GM23338 (cell line): ENCODE measurements around the gene LY86. TPM values are rescaled to one million over a fixed set of nuclear protein-coding genes. Genes with fewer than 3 reads are reported as not detected.

Experiments used
- ATAC-seq: fragments of 200-7000 bp; cut with Tn5 transposase; 3 replicates; pipeline ENCODE4 v1.9.1; 2020
- DNase-seq: peaks from one replicate; pipeline ENCODE4 v3.0.0-alpha.2; 2015; ENCODE audit warnings: low spot score
- H2AFZ ChIP-seq: fragments of 200-600 bp; sonication (generic); 2 replicates; pipeline ENCODE4 v1.8.0; 2016; ENCODE audit warnings: antibody characterized with exemption, mild to moderate bottlenecking, moderate library complexity
- H3F3A ChIP-seq: fragments of 200-600 bp; sonication (generic); replicated peaks from 2 replicates; pipeline ENCODE4 v1.8.0; 2017; ENCODE audit warnings: antibody characterized with exemption, mixed run types, low read depth
- H3K27ac ChIP-seq: fragments of 200-600 bp; sonication (generic); 2 replicates; pipeline ENCODE4 v1.6.1; 2016; ENCODE audit warnings: low read depth
- H3K27me3 ChIP-seq: fragments of 200-600 bp; sonication (generic); 2 replicates; pipeline ENCODE4 v1.8.0; 2016; ENCODE audit warnings: mild to moderate bottlenecking, mixed run types, moderate library complexity; ENCODE audit not compliant: insufficient read depth
- H3K36me3 ChIP-seq: fragments of 200-600 bp; sonication (generic); 2 replicates; pipeline ENCODE4 v1.8.0; 2016; ENCODE audit warnings: mild to moderate bottlenecking; ENCODE audit not compliant: insufficient read depth
- H3K4me1 ChIP-seq: fragments of 200-600 bp; sonication (generic); 2 replicates; pipeline ENCODE4 v1.8.0; 2016; ENCODE audit warnings: mild to moderate bottlenecking, moderate library complexity; ENCODE audit not compliant: insufficient read depth
- H3K4me2 ChIP-seq: fragments of 200-600 bp; sonication (generic); 2 replicates; pipeline ENCODE4 v1.7.1; 2017; ENCODE audit warnings: mixed run types
- H3K4me3 ChIP-seq: fragments of 200-600 bp; sonication (generic); 2 replicates; pipeline ENCODE4 v1.6.1; 2016; ENCODE audit warnings: mixed run types
- H3K79me2 ChIP-seq: fragments of 200-600 bp; sonication (generic); replicated peaks from 2 replicates; pipeline ENCODE4 v1.8.0; 2017; ENCODE audit warnings: mild to moderate bottlenecking; ENCODE audit not compliant: insufficient read depth
- H3K9me2 ChIP-seq: fragments of 200-600 bp; sonication (generic); 2 replicates; pipeline ENCODE4 v1.8.0; 2017; ENCODE audit not compliant: insufficient read depth
- H4K20me1 ChIP-seq: fragments of 200-600 bp; sonication (generic); replicated peaks from 2 replicates; pipeline ENCODE4 v1.8.0; 2017; ENCODE audit warnings: mild to moderate bottlenecking; ENCODE audit not compliant: insufficient read depth
- H3K27ac Mint-ChIP-seq: 2 replicates; pipeline ENCODE4 v1.8.0; 2020; ENCODE audit warnings: inconsistent platforms, mild to moderate bottlenecking, moderate library complexity, mixed read lengths
- H3K27me3 Mint-ChIP-seq: 3 replicates; pipeline ENCODE4 v1.8.0; 2022; ENCODE audit warnings: low read depth, mild to moderate bottlenecking, moderate library complexity, mixed read lengths, inconsistent platforms; ENCODE audit not compliant: insufficient read depth, poor library complexity
- H3K36me3 Mint-ChIP-seq: 3 replicates; pipeline ENCODE4 v1.8.0; 2021; ENCODE audit warnings: low read depth, mild to moderate bottlenecking, inconsistent platforms, moderate library complexity, mixed read lengths
- H3K4me1 Mint-ChIP-seq: 3 replicates; pipeline ENCODE4 v1.8.0; 2020; ENCODE audit warnings: mild to moderate bottlenecking, inconsistent platforms, mixed read lengths
- H3K4me3 Mint-ChIP-seq: 3 replicates; pipeline ENCODE4 v1.8.0; 2021; ENCODE audit warnings: moderate library complexity, mild to moderate bottlenecking, inconsistent platforms, mixed read lengths
- H3K9me3 Mint-ChIP-seq: 3 replicates; pipeline ENCODE4 v1.8.0; 2020; ENCODE audit warnings: moderate library complexity, mild to moderate bottlenecking, inconsistent platforms, mixed read lengths
- CREB1 ChIP-seq: fragments of 250-450 bp; sonication (Bioruptor Pico); IDR thresholded peaks from 2 replicates; pipeline ENCODE4 v1.5.0; 2020; ENCODE audit warnings: low read depth, mild to moderate bottlenecking, moderate library complexity
- EZH2 ChIP-seq: fragments of 200-600 bp; sonication (generic); IDR thresholded peaks from one replicate; pipeline ENCODE4 v1.8.0; 2017; ENCODE audit warnings: antibody characterized with exemption, mild to moderate bottlenecking, low read depth; ENCODE audit not compliant: unreplicated experiment
- EZH2phosphoT487 ChIP-seq: fragments of 200-600 bp; sonication (generic); IDR thresholded peaks from one replicate; pipeline ENCODE4 v1.8.1; 2018; ENCODE audit warnings: antibody characterized with exemption; ENCODE audit not compliant: unreplicated experiment
- JUNB ChIP-seq: IDR thresholded peaks from one replicate; pipeline ENCODE4 v1.6.1; 2016; ENCODE audit warnings: antibody characterized with exemption; ENCODE audit not compliant: unreplicated experiment
- NANOG ChIP-seq: IDR thresholded peaks from 2 replicates; pipeline ENCODE4 v1.6.1; 2016; ENCODE audit warnings: antibody characterized with exemption, borderline replicate concordance
- POLR2AphosphoS5 ChIP-seq: IDR thresholded peaks from 2 replicates; pipeline ENCODE4 v1.6.1; 2016; ENCODE audit warnings: antibody characterized with exemption, low read depth
- STAT1 ChIP-seq: IDR thresholded peaks from one replicate; pipeline ENCODE4 v1.6.1; 2016; ENCODE audit warnings: antibody characterized with exemption; ENCODE audit not compliant: unreplicated experiment
- ZNF114 ChIP-seq: fragments of 250-450 bp; sonication (Bioruptor Pico); IDR thresholded peaks from 2 replicates; pipeline ENCODE4 v1.5.0; 2020; ENCODE audit warnings: mild to moderate bottlenecking, moderate library complexity
- ZNF331 ChIP-seq: fragments of 250-450 bp; sonication (Bioruptor Pico); IDR thresholded peaks from 2 replicates; pipeline ENCODE4 v1.5.0; 2020; ENCODE audit warnings: low read depth, mild to moderate bottlenecking, moderate library complexity
- polyA plus RNA-seq: library from polyadenylated mRNA; unstranded; fragments of >200 nt; fragmentation: Nextera tagmentation; extraction: Ambion mirVana; gene quantifications from 2 replicates; pipeline ENCODE4 v1.2.1, GENCODE V29; 2016
- total RNA-seq: library from RNA; depleted of rRNA; stranded (reverse); fragments of >200 nt; shearing (Covaris generic); gene quantifications from 2 replicates; pipeline ENCODE4 v1.2.3, GENCODE V29; 2014
- TF ChIP-seq, protein P1 (sequence below): IDR thresholded peaks from one replicate; pipeline ENCODE4 v1.6.1; 2018; ENCODE audit warnings: antibody characterized with exemption; ENCODE audit not compliant: unreplicated experiment
- TF ChIP-seq, protein P2 (sequence below): IDR thresholded peaks from 2 replicates; pipeline ENCODE4 v1.6.1; 2016; ENCODE audit warnings: antibody characterized with exemption
- TF ChIP-seq, protein P3 (sequence below): fragments of 250-450 bp; sonication (Bioruptor Pico); IDR thresholded peaks from 2 replicates; pipeline ENCODE4 v1.5.0; 2020; ENCODE audit warnings: mild to moderate bottlenecking, moderate library complexity
- TF ChIP-seq, protein P4 (sequence below), 2 experiments: fragments of 200-600 bp in 1 of 2; sonication (generic) in 1 of 2; conservative IDR thresholded peaks; 2 replicates each; pipeline versions ENCODE4 v1.5.1 to v1.6.1; 2016 to 2017; ENCODE audit warnings: antibody characterized with exemption in 2 of 2, low read depth in 2 of 2, mild to moderate bottlenecking in 2 of 2, moderate library complexity in 1 of 2

The LY86 gene
- total and polyA plus RNA-seq, 2 experiments from 2014 or later = 0.29 TPM; not detected in 1

DNA sequence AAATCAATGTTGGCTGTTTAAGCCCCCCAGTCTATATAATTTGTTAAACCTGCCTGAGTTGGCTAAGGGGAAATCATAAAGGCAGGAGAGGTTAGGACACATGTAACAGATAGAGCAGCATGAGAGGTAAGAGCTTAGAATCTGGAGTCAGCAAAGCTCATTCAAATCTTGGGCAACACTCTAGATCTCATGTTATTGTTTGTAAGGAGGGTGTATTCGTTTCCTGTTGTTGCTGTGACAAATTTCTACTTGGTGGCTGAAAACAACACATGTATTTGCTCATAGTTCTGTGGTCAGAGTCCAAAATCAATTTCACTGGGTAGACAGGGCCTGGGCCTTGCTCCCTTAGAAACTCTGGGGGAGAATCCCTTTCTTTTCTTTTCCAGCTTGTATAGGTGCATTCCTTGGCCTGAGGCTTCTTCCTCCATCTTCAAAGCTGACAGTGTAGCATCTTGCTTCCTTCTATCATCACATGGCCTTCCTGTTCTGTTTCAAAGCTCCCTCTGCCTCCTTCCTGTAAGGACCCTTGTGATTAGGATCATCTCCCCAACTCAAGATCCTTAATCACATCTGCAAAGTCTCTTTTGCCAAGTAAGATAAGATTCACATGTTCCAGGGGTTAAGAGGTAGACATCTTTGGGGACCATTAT is 4.4 kb downstream of the LY86 start:
- no peak overlapping the region for H3K27ac Mint-ChIP-seq
- peaks cover 7% of the 10 kb centered on the region for H3K4me1 Mint-ChIP-seq
- no peaks in the 10 kb centered on the region for H3K4me1 ChIP-seq

More for the DNA sequence above, 4.4 kb downstream of the LY86 start:
- Histone ChIP-seq H3F3A (no peaks in the 10 kb centered on the region), H3K27ac (no peak overlapping the region), H3K79me2 (no peaks in the 10 kb centered on the region), H4K20me1 (no peaks in the 10 kb centered on the region), H3K4me3 (no peak overlapping the region), H3K27me3 (no peaks in the 10 kb centered on the region), H3K9me2 (peaks cover 7% of the 10 kb centered on the region; the same call in 1 of the 2 replicates), H3K36me3 (no peaks in the 10 kb centered on the region), H3K4me2 (no peak overlapping the region), H2AFZ (no peak overlapping the region)
- Mint-ChIP-seq H3K9me3 (no peaks in the 10 kb centered on the region), H3K27me3 (peaks cover 2% of the 10 kb centered on the region), H3K36me3 (no peaks in the 10 kb centered on the region), H3K4me3 (no peak overlapping the region)
- TF ChIP-seq, protein P1, sequence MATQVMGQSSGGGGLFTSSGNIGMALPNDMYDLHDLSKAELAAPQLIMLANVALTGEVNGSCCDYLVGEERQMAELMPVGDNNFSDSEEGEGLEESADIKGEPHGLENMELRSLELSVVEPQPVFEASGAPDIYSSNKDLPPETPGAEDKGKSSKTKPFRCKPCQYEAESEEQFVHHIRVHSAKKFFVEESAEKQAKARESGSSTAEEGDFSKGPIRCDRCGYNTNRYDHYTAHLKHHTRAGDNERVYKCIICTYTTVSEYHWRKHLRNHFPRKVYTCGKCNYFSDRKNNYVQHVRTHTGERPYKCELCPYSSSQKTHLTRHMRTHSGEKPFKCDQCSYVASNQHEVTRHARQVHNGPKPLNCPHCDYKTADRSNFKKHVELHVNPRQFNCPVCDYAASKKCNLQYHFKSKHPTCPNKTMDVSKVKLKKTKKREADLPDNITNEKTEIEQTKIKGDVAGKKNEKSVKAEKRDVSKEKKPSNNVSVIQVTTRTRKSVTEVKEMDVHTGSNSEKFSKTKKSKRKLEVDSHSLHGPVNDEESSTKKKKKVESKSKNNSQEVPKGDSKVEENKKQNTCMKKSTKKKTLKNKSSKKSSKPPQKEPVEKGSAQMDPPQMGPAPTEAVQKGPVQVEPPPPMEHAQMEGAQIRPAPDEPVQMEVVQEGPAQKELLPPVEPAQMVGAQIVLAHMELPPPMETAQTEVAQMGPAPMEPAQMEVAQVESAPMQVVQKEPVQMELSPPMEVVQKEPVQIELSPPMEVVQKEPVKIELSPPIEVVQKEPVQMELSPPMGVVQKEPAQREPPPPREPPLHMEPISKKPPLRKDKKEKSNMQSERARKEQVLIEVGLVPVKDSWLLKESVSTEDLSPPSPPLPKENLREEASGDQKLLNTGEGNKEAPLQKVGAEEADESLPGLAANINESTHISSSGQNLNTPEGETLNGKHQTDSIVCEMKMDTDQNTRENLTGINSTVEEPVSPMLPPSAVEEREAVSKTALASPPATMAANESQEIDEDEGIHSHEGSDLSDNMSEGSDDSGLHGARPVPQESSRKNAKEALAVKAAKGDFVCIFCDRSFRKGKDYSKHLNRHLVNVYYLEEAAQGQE = no peak
- no peak for TF ChIP-seq ZNF114 (CRISPR knock-in tag)
- no peak for TF ChIP-seq CREB1 (CRISPR knock-in tag)
- TF ChIP-seq POLR2AphosphoS5 = no peak
- TF ChIP-seq JUNB = no peak
- no peak for TF ChIP-seq NANOG
- TF ChIP-seq EZH2 = no peak
- TF ChIP-seq, protein P2, sequence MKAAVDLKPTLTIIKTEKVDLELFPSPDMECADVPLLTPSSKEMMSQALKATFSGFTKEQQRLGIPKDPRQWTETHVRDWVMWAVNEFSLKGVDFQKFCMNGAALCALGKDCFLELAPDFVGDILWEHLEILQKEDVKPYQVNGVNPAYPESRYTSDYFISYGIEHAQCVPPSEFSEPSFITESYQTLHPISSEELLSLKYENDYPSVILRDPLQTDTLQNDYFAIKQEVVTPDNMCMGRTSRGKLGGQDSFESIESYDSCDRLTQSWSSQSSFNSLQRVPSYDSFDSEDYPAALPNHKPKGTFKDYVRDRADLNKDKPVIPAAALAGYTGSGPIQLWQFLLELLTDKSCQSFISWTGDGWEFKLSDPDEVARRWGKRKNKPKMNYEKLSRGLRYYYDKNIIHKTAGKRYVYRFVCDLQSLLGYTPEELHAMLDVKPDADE = no peak
- TF ChIP-seq STAT1 = no peak
- TF ChIP-seq, protein P3, sequence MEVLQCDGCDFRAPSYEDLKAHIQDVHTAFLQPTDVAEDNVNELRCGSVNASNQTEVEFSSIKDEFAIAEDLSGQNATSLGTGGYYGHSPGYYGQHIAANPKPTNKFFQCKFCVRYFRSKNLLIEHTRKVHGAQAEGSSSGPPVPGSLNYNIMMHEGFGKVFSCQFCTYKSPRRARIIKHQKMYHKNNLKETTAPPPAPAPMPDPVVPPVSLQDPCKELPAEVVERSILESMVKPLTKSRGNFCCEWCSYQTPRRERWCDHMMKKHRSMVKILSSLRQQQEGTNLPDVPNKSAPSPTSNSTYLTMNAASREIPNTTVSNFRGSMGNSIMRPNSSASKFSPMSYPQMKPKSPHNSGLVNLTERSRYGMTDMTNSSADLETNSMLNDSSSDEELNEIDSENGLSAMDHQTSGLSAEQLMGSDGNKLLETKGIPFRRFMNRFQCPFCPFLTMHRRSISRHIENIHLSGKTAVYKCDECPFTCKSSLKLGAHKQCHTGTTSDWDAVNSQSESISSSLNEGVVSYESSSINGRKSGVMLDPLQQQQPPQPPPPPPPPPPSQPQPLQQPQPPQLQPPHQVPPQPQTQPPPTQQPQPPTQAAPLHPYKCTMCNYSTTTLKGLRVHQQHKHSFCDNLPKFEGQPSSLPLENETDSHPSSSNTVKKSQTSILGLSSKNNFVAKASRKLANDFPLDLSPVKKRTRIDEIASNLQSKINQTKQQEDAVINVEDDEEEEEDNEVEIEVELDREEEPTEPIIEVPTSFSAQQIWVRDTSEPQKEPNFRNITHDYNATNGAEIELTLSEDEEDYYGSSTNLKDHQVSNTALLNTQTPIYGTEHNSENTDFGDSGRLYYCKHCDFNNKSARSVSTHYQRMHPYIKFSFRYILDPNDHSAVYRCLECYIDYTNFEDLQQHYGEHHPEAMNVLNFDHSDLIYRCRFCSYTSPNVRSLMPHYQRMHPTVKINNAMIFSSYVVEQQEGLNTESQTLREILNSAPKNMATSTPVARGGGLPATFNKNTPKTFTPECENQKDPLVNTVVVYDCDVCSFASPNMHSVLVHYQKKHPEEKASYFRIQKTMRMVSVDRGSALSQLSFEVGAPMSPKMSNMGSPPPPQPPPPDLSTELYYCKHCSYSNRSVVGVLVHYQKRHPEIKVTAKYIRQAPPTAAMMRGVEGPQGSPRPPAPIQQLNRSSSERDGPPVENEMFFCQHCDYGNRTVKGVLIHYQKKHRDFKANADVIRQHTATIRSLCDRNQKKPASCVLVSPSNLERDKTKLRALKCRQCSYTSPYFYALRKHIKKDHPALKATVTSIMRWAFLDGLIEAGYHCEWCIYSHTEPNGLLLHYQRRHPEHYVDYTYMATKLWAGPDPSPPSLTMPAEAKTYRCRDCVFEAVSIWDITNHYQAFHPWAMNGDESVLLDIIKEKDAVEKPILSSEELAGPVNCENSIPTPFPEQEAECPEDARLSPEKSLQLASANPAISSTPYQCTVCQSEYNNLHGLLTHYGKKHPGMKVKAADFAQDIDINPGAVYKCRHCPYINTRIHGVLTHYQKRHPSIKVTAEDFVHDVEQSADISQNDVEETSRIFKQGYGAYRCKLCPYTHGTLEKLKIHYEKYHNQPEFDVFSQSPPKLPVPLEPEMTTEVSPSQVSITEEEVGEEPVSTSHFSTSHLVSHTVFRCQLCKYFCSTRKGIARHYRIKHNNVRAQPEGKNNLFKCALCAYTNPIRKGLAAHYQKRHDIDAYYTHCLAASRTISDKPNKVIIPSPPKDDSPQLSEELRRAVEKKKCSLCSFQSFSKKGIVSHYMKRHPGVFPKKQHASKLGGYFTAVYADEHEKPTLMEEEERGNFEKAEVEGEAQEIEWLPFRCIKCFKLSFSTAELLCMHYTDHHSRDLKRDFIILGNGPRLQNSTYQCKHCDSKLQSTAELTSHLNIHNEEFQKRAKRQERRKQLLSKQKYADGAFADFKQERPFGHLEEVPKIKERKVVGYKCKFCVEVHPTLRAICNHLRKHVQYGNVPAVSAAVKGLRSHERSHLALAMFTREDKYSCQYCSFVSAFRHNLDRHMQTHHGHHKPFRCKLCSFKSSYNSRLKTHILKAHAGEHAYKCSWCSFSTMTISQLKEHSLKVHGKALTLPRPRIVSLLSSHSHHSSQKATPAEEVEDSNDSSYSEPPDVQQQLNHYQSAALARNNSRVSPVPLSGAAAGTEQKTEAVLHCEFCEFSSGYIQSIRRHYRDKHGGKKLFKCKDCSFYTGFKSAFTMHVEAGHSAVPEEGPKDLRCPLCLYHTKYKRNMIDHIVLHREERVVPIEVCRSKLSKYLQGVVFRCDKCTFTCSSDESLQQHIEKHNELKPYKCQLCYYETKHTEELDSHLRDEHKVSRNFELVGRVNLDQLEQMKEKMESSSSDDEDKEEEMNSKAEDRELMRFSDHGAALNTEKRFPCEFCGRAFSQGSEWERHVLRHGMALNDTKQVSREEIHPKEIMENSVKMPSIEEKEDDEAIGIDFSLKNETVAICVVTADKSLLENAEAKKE (CRISPR knock-in tag) = no peak
- no peak for TF ChIP-seq EZH2phosphoT487
- TF ChIP-seq, protein P4, sequence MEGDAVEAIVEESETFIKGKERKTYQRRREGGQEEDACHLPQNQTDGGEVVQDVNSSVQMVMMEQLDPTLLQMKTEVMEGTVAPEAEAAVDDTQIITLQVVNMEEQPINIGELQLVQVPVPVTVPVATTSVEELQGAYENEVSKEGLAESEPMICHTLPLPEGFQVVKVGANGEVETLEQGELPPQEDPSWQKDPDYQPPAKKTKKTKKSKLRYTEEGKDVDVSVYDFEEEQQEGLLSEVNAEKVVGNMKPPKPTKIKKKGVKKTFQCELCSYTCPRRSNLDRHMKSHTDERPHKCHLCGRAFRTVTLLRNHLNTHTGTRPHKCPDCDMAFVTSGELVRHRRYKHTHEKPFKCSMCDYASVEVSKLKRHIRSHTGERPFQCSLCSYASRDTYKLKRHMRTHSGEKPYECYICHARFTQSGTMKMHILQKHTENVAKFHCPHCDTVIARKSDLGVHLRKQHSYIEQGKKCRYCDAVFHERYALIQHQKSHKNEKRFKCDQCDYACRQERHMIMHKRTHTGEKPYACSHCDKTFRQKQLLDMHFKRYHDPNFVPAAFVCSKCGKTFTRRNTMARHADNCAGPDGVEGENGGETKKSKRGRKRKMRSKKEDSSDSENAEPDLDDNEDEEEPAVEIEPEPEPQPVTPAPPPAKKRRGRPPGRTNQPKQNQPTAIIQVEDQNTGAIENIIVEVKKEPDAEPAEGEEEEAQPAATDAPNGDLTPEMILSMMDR (conservative IDR thresholded peaks at IDR 0.05; ENCODE audit: low read depth in 2 of 2) = no peak
- TF ChIP-seq ZNF331 (CRISPR knock-in tag) = no peak
- DNase-seq (no peak), ATAC-seq (no peak)
